Activated T-helper 17 cell treated with anti-CD3 and anti-CD28 coated beads, Interleukin-2, amount 50 U/mL, for 72 hours (primary cell): Measurements from ENCODE around the gene DCLRE1C. TPM values are rescaled to one million over a fixed set of nuclear protein-coding genes. Genes with fewer than 3 reads are reported as not detected.
"Not testable (repeated sequence)": the region's sequence is repeated elsewhere in the genome, so short reads cannot be mapped to it uniquely, and the experiment has no call there.

Source experiments
- ATAC-seq: fragments of 150-1000 bp; cut with Tn5 transposase; replicated peaks from 2 replicates; pipeline ENCODE4 v1.10.0; 2021; ENCODE audit warnings: mild to moderate bottlenecking, moderate library complexity
- H3K27ac Mint-ChIP-seq: one replicate; pipeline ENCODE4 v1.8.0; 2022; ENCODE audit warnings: mixed read lengths
- H3K27me3 Mint-ChIP-seq: one replicate; pipeline ENCODE4 v1.8.0; 2022; ENCODE audit warnings: mixed read lengths
- H3K36me3 Mint-ChIP-seq: one replicate; pipeline ENCODE4 v1.8.0; 2022; ENCODE audit warnings: low read depth, mild to moderate bottlenecking, mixed read lengths
- H3K4me1 Mint-ChIP-seq: one replicate; pipeline ENCODE4 v1.8.0; 2022; ENCODE audit warnings: mixed read lengths
- H3K4me3 Mint-ChIP-seq: one replicate; pipeline ENCODE4 v1.8.0; 2022; ENCODE audit warnings: mild to moderate bottlenecking, mixed read lengths
- H3K9me3 Mint-ChIP-seq: one replicate; pipeline ENCODE4 v1.8.0; 2022; ENCODE audit warnings: mixed read lengths
- total RNA-seq, 2 donors: library from RNA; stranded (reverse); gene quantifications; one replicate each; pipeline ENCODE4 v1.2.3, GENCODE V29; 2022

Gene DCLRE1C
- total RNA-seq, 2 donors from 2014 or later = 16.5 to 20.1 TPM

GRCh38 chr10:14879928-14880193 is 74.0 kb downstream of the DCLRE1C start:
- Mint-ChIP-seq H3K4me3 (peak overlapping the region; percentile 93), H3K36me3 (peaks cover 21% of the 10 kb centered on the region), H3K27me3 (no peaks in the 10 kb centered on the region), H3K27ac (peak overlapping the region; percentile 93), H3K4me1 (peaks cover 6% of the 10 kb centered on the region), H3K9me3 (no peaks in the 10 kb centered on the region)
- ATAC-seq = no peak

- peak overlapping the region; percentile 93 for H3K27ac Mint-ChIP-seq
- peak overlapping the region; percentile 93 for H3K4me3 Mint-ChIP-seq
- peaks cover 21% of the 10 kb centered on the region for H3K36me3 Mint-ChIP-seq
- peaks cover 6% of the 10 kb centered on the region for H3K4me1 Mint-ChIP-seq
- no peaks in the 10 kb centered on the region for H3K9me3 Mint-ChIP-seq
- no peak for ATAC-seq
- no peaks in the 10 kb centered on the region for H3K27me3 Mint-ChIP-seq
Observed at GRCh38 chr10:14879124-14879927, 74.6 kb downstream of the DCLRE1C start.

- Mint-ChIP-seq H3K9me3 (no peaks in the 10 kb centered on the region), H3K27me3 (no peaks in the 10 kb centered on the region), H3K4me3 (peak within 1 kb of the TSS; percentile 93), H3K36me3 (peaks cover 21% of the 10 kb centered on the region), H3K4me1 (peaks cover 6% of the 10 kb centered on the region), H3K27ac (peak within 1 kb of the TSS; percentile 93)
- ATAC-seq = peak; percentile 96
Observed at GRCh38 chr10:14878266-14879123, 75.4 kb downstream of the DCLRE1C start, which contains the start of gene SUV39H2. Gene SUV39H2, plus strand, starts transcription at chr10:14878866. Its CDS starts 23 bp downstream, at chr10:14878889.

- peaks cover 6% of the 10 kb centered on the region for H3K4me1 Mint-ChIP-seq
- no peak for ATAC-seq
- H3K36me3 Mint-ChIP-seq = peaks cover 11% of the 10 kb centered on the region
- peak overlapping the region; percentile 88 for H3K27ac Mint-ChIP-seq
- H3K9me3 Mint-ChIP-seq = no peaks in the 10 kb centered on the region
- H3K4me3 Mint-ChIP-seq = peak overlapping the region; percentile 93
- H3K27me3 Mint-ChIP-seq = no peaks in the 10 kb centered on the region
Observed at GRCh38 chr10:14876764-14877163, 77.1 kb downstream of the DCLRE1C start.

GRCh38 chr10:14875941-14876340 is 78.0 kb downstream of the DCLRE1C start:
- no peak for ATAC-seq
- no peak overlapping the region for H3K27ac Mint-ChIP-seq
- H3K4me1 Mint-ChIP-seq = peaks cover 6% of the 10 kb centered on the region

GRCh38 chr10:14873090-14873760 is 80.7 kb downstream of the DCLRE1C start:
- H3K9me3 Mint-ChIP-seq = no peaks in the 10 kb centered on the region
- peaks cover 6% of the 10 kb centered on the region for H3K4me1 Mint-ChIP-seq
- no peaks in the 10 kb centered on the region for H3K27me3 Mint-ChIP-seq
- H3K27ac Mint-ChIP-seq = no peak overlapping the region
- no peak overlapping the region for H3K4me3 Mint-ChIP-seq
- peaks cover 45% of the 10 kb centered on the region for H3K36me3 Mint-ChIP-seq
- no peak for ATAC-seq

More at GRCh38 chr10:14875941-14876340, 78.0 kb downstream of the DCLRE1C start:
- H3K36me3 Mint-ChIP-seq = peaks cover 19% of the 10 kb centered on the region
- H3K9me3 Mint-ChIP-seq = no peaks in the 10 kb centered on the region
- H3K27me3 Mint-ChIP-seq = no peaks in the 10 kb centered on the region
- H3K4me3 Mint-ChIP-seq = peak overlapping the region; percentile 93

GRCh38 chr10:14864871-14865270 is 89.0 kb downstream of the DCLRE1C start:
- H3K4me1 Mint-ChIP-seq, ATAC-seq, H3K9me3 Mint-ChIP-seq, H3K27ac Mint-ChIP-seq, H3K4me3 Mint-ChIP-seq, H3K27me3 Mint-ChIP-seq: not testable (repeated sequence)
- H3K36me3 Mint-ChIP-seq = peaks cover 76% of the 10 kb centered on the region

- not testable (repeated sequence) for H3K9me3 Mint-ChIP-seq, H3K4me3 Mint-ChIP-seq, H3K4me1 Mint-ChIP-seq, H3K27me3 Mint-ChIP-seq, H3K27ac Mint-ChIP-seq, ATAC-seq
- H3K36me3 Mint-ChIP-seq = peaks cover 76% of the 10 kb centered on the region
Observed at GRCh38 chr10:14864466-14864865, 89.4 kb downstream of the DCLRE1C start.

GRCh38 chr10:14860791-14861190 is 93.1 kb downstream of the DCLRE1C start:
- Mint-ChIP-seq H3K27me3 (no peaks in the 10 kb centered on the region), H3K27ac (peak overlapping the region; percentile 8)

GRCh38 chr10:14859775-14860174 is 94.1 kb downstream of the DCLRE1C start:
- Mint-ChIP-seq H3K27me3 (no peaks in the 10 kb centered on the region), H3K4me1 (no peaks in the 10 kb centered on the region), H3K36me3 (peaks cover 88% of the 10 kb centered on the region), H3K4me3 (no peak overlapping the region), H3K27ac (peak overlapping the region; percentile 8), H3K9me3 (no peaks in the 10 kb centered on the region)
- ATAC-seq = no peak

More at GRCh38 chr10:14860791-14861190, 93.1 kb downstream of the DCLRE1C start:
- Mint-ChIP-seq H3K9me3 (no peaks in the 10 kb centered on the region), H3K4me3 (no peak overlapping the region), H3K4me1 (no peaks in the 10 kb centered on the region), H3K36me3 (peaks cover 85% of the 10 kb centered on the region)
- no peak for ATAC-seq

- no peak for ATAC-seq
- no peaks in the 10 kb centered on the region for H3K27me3 Mint-ChIP-seq
- H3K4me3 Mint-ChIP-seq = no peak overlapping the region
- H3K9me3 Mint-ChIP-seq = no peaks in the 10 kb centered on the region
- no peaks in the 10 kb centered on the region for H3K4me1 Mint-ChIP-seq
- peaks cover 90% of the 10 kb centered on the region for H3K36me3 Mint-ChIP-seq
- no peak overlapping the region for H3K27ac Mint-ChIP-seq
Observed at GRCh38 chr10:14859043-14859442, 94.9 kb downstream of the DCLRE1C start.

- Mint-ChIP-seq H3K27ac (no peak overlapping the region), H3K4me1 (no peaks in the 10 kb centered on the region)
- ATAC-seq = no peak
Observed at GRCh38 chr10:14858338-14858960, 95.4 kb downstream of the DCLRE1C start.

GRCh38 chr10:14855453-14855852 is 98.4 kb downstream of the DCLRE1C start:
- Mint-ChIP-seq H3K36me3 (peaks cover 100% of the 10 kb centered on the region), H3K27me3 (no peaks in the 10 kb centered on the region), H3K27ac (no peak overlapping the region), H3K4me3 (no peak overlapping the region), H3K4me1 (no peaks in the 10 kb centered on the region), H3K9me3 (no peaks in the 10 kb centered on the region)
- no peak for ATAC-seq

More at GRCh38 chr10:14858338-14858960, 95.4 kb downstream of the DCLRE1C start:
- Mint-ChIP-seq H3K9me3 (no peaks in the 10 kb centered on the region), H3K27me3 (no peaks in the 10 kb centered on the region), H3K4me3 (no peak overlapping the region), H3K36me3 (peaks cover 91% of the 10 kb centered on the region)

- H3K36me3 Mint-ChIP-seq = peaks cover 96% of the 10 kb centered on the region
- H3K27ac Mint-ChIP-seq = no peak overlapping the region
- H3K4me1 Mint-ChIP-seq = no peaks in the 10 kb centered on the region
- no peaks in the 10 kb centered on the region for H3K27me3 Mint-ChIP-seq
- no peak for ATAC-seq
- no peak overlapping the region for H3K4me3 Mint-ChIP-seq
- H3K9me3 Mint-ChIP-seq = no peaks in the 10 kb centered on the region
Observed at GRCh38 chr10:14852236-14852635, 101.7 kb downstream of the DCLRE1C start.
